ENCODE data around the gene JMJD7.
A peak's percentile ranks its signal among the peaks of the same experiment; 100 is the strongest.

Gene JMJD7

GRCh38 chr15:41866263-41866703, 38.4 kb downstream of the JMJD7 start:
- no peak for DNase-seq (ENCODE audit: low spot score)

GRCh38 chr15:41866872-41867579, 39.1 kb downstream of the JMJD7 start:
- DNase-seq (ENCODE audit: low spot score), result no peak

GRCh38 chr15:41868321-41868720, 40.4 kb downstream of the JMJD7 start:
- DNase-seq (ENCODE audit: low spot score), result no peak

DNA sequence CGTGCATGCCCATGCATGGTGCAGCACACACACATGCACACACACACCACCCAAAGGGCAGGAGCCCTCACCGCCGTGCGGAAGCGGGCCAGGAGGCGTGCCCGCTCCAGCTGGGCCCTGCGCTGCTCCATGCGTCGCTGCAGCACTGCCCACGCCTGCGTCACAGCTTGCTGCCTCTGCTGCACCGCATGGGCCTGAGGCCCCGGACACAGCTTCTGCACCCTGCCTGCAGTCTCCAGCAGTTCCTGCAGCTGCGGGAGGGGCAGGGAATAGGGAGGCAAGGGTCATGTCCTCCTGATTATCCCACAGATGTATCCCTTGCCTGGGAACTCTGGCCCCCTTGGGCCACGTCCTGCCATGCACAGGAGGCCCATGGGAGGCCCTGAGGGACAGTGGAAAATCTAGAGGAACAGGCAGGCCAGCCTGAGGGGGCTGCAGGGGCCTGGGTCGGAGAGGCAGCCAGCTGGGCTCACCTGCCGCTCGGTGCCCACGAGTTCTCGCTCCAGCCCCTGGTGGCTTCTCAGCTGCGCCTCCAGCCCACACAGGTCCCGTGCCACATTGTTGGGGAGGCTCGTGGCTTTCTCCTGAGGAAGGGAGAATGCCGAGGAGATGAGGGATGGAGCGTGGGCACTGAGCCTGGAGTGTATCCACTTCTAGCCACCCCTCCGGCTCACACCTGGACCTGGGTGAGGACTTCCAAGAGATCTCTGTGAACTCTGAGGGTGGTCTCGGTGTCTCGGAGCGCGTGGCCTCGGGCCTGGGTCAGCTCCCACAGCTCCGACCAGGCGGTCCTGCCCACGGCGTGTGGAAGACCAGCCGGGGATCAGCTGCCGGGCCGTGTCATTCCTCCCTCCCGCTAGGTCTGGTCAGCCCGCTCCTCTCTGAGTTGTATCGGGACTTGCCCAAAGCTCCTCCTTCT, 42.1 kb downstream of the JMJD7 start:
- DNase-seq (ENCODE audit: low spot score), result no peak

DNA sequence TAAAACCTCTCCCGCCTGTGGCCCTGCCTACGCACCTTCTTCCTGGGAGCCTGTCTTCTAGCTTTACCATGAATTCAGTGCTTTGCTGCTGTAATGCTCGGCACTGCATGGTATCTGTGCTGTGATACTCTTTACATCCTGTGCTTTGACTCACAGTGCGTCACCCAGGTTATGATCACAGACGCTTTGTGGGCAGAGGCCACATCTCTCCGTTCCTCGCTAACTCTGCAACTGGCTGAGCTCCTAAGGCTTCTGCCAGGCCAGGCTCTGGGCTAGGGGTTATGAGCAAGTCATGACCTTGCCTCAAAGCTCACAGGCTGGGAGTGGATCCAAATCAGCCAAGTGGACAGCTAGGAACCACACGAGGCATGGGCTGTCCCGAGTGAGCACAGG, 42.8 kb downstream of the JMJD7 start:
- no peak for DNase-seq (ENCODE audit: low spot score)

DNA sequence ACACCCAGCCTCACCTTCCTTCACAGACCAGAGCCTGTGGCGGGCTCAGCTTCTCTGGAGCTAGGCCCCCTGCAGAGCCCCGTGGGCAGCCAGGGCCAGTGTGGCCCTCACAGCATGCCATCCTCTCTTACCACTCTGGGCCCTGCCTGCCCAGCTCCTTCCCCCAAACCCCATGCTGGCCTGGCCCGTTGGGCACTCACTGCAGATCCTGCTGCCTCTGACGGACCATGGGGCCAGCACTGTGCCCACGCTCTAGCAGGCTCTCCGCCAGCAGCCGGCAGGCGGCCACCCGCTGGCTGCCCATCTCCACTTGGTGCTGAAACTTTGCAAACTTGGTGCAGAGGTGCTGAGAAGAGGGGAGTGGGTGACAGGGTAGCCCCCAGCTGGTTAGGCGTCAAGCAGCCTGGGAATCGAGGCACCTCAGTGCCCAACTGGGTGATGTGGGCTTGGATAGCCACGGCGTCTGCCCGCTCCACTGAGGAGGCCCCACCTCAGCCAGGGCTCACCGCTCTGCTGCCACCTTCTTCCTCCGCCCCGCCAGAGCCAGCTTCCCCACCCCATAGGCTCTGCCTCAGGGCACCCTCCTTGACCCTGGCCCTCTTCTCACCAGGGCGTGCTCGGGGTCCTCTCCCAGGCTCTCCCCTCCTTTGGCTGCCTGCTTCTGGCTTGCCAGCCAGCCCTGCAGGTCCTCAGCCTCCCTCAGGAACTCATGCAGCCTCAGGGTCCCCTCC, 43.4 kb downstream of the JMJD7 start:
- no peak for DNase-seq (ENCODE audit: low spot score)

DNA sequence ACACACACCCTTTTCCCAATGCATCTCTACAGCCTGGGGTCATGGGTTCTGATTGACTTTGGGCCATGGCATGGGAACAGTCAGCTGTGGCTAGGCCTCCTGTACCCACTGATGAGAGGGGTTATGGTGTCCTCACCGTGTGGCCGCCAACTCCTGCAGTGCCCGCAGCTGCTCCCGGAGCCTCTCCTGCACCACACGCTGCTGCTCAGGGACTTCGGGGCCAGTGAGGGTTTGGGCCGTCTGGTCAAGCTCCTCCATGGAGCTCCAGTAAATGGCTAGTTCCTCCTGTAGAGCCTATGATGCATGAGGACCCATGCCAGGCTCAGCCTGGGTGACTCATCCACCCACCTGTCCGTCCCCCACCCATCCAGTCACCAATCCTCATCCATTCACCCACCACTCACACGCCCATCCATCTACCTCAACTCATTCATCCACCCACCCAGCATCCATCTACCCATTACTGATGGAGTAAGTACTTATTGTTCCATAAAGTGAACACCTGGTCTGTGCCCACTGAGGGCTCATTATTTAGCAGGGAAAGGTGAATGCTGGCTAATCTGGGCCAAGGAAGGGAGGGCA, 44.4 kb downstream of the JMJD7 start:
- DNase-seq (ENCODE audit: low spot score), result no peak

DNA sequence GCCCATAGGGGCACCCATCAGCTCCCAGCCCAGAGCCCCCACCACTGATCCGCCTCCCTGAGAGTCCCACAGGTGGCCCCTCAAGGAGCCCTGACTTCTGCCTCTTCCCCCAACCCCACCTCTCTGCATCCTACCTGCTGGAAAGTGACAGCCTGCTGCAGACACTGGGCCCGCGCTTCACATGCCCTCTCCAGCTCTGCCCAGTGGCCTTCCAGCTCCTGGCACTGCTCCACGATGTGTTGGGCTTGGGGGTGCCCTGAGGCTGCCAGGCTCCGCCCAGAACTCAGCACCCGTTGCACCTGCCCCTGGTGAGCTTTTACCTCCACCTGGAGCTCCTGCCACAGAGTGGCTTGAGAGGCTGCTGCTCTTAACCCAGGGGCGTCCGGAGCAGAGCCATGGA, 45.8 kb downstream of the JMJD7 start:
- DNase-seq (ENCODE audit: low spot score), result no peak

DNA sequence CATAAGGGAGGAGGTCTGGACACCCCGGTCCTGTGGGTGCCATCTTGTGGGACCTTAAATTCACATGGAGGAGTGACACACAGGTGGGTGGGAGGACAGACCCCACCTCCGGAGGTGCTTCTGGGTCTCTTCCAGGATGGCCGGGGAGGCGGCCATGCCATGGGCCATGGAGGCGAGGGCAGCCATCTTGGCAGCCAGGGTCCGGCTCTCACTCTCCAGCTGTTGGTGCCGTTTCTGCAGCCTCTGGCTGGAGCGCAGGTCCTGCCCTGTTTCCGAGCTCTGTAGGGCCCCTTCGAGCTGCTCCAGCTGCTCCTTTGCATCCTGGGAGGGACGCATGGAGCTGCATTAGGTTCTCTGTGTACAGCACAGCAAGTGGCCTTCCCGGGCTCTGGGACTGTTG, 46.8 kb downstream of the JMJD7 start:
- DNase-seq (ENCODE audit: low spot score), result no peak

- DNase-seq (ENCODE audit: low spot score), result peak; percentile 48
Measured at GRCh38 chr15:41876007-41876406, 48.1 kb downstream of the JMJD7 start.

GRCh38 chr15:41876689-41877088, 48.8 kb downstream of the JMJD7 start:
- no peak for DNase-seq (ENCODE audit: low spot score)

- DNase-seq (ENCODE audit: low spot score), result no peak
Measured at GRCh38 chr15:41877631-41878354, 49.9 kb downstream of the JMJD7 start.

DNA sequence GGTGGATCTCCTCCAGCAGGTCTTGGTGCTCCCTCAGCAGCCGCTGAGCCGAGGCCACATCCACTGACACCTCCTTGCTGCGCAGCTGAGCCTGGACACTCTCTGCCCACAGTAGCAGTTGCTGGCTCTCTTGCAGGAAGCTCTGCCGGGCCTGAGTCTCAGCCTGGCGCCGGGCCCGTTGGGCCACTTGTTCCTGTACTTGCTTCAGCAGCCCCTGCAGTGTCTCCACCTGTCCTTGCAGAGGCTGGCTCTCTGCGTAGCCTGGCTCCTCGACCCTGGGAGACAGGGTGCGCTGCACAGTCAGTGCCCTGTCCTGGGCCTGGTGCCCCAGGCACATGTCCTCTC, 50.4 kb downstream of the JMJD7 start:
- DNase-seq (ENCODE audit: low spot score), result no peak

DNA sequence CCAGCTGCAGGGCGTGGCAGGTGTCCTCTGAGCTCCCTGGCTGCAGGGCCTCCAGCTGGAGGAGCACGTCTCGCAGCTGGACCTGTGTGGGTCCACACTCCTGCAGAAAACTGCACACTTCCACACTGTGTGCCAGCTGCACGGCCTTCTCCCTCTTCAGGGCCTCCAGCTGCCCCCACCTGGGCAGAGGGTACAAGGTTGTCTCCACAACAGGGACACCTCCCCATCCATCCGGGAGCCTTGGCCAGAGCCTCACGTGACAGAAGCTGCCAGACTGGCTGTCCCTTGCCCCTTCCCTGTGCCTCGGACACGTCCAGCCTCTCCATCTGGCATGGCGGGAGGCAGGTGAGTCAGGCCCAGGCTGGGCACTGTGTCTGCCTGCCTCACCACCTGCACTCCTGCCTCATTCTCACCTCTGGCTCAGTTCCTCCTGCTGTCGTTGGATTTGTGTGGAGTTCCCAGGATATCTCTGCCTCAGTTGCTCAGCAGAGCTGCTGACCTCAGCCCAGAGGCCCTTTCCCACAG, 51.5 kb downstream of the JMJD7 start:
- DNase-seq (ENCODE audit: low spot score), result no peak

GRCh38 chr15:41880156-41880877, 52.4 kb downstream of the JMJD7 start:
- DNase-seq (ENCODE audit: low spot score), result no peak

DNA sequence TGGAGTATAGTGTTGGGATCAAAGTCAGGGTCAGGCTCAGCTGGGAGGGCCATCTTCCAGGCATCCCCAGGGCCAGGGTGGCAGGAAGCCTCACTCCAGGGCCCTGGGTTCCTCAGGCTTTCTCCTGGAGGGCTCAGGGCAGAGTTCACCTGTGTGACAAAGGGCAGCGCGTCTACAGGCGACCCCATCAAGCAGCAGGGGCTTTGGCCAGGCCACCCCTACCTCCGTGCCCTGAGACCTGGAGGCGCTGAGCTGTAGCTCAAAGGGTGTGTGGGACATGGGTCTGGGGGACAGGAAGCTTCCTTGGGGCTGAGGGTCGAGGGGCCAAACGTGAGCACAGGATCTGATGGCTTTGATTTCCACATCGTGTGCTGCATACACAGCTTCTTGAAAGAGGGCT, 53.2 kb downstream of the JMJD7 start:
- DNase-seq (ENCODE audit: low spot score), result no peak

GRCh38 chr15:41881550-41881919, 53.6 kb downstream of the JMJD7 start:
- no peak for DNase-seq (ENCODE audit: low spot score)

GRCh38 chr15:41881920-41882688, 54.2 kb downstream of the JMJD7 start:
- DNase-seq (ENCODE audit: low spot score), result no peak

GRCh38 chr15:41882689-41883483, 55.0 kb downstream of the JMJD7 start:
- DNase-seq (ENCODE audit: low spot score), result peak; percentile 51

Data from NAMALWA (cell line).